GM18502 (cell line): ENCODE data around the gene IL17RD.

Source experiments
- ATAC-seq: cut with Tn5 transposase; IDR thresholded peaks from one replicate; pipeline ENCODE4 v1.9.1; 2021; ENCODE audit warnings: mild to moderate bottlenecking; ENCODE audit not compliant: unreplicated experiment, poor library complexity

IL17RD gene

DNA sequence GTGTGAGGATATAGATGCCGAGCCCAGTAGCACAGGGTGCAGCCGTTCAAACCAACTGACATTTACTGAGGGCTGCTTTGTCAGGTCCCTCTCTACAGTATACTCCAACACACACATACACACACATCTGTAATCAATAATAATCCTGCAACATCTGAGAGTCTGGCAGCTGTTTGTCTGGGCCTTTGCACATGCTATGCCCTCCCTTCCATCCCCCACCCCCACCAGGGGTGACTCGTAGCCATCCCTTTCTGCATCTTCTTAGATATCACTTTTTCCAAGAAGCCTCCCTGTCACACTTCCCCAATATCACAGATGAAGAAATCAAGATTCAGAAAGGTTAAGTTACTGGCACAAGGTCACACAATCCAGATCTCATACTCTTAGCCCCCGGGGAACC is 91.0 kb downstream of the IL17RD start:
- no peak for ATAC-seq

DNA sequence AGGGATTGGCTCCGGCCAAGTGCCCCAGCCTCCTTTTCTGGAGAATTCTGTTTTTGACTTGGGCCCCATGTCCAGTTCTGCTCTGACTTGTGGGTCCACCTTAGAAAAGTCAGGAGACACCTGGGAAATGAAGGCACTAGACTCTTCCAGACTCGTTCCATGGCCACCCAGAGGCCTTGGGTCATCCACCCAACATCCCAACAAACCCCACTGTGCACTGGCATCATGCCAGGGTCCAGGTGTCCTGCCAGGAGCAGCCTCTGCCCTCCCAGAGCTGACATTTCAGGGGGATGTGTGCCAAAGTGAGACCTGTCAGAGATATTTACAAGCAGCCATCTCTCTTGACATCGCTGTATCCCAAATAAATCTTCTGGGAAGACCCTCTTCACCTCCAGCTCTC is 91.5 kb downstream of the IL17RD start:
- no peak for ATAC-seq

DNA sequence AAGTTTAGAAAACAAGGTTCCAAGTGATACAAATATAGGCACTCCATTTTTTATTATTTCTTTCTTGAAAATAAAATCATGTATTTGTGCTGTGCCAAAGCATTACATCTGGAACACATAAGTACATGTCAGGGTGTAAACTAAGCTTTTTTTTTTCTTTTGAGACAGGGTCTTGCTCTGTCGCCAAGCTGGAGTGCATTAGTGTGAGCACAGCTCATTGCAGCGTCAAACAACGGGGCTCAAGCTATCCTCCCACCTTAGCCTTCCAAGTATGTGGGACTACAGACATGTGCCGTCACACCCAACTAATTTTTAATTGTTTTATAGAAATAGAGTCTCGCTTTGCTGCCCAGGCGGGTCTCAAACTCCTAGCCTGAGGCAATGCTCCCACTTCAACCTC is 95.7 kb downstream of the IL17RD start:
- ATAC-seq: no peak

DNA sequence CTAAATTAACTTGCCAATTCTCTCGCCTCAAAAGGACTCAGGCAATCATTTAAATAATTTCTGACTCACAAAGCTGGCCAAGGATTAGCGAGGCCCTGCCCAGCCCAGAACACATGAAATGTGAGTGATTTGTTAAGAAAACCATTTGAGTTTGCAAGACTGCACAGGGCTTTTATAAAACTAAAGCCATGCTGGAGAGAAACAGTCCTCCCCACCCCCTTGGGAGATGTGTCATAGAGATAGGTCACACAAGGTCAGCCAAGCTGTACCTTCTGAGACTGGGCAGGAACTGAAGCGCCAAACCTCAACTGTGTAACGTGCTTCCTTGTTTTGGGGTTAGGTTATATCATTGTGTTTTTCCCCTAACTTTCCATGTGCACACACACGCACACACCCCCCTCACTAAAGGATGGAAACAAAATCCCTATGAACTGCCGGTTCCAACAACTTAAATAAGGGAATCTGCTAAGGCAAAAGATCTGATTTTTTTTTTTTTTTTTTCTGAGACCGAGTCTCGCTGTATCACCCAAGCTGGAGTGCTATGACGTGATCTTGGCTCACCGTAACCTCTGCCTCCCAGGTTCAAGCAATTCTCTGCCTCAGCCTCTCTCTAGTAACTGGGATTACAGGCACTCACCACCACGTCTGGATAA is 96.6 kb downstream of the IL17RD start:
- ATAC-seq: peak; percentile 99

DNA sequence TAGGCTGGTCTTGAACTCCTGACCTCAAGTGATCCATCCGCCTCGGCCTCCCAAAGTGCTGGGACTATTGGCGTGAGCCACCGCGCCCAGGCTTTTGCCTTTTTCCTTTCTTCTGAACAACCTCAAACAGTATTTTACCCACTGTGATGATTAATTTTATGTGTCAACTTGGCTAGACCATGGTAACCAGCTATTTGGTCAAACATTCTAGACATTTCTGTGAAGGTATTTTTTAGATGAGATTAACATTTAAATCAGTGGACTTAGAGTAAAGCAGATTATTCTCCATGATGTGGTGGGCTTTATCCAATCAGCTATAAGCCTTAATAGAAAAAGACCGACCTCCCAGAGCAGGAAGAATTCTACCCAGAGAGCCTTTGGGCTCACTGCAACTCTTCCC is 98.7 kb downstream of the IL17RD start:
- ATAC-seq: no peak

DNA sequence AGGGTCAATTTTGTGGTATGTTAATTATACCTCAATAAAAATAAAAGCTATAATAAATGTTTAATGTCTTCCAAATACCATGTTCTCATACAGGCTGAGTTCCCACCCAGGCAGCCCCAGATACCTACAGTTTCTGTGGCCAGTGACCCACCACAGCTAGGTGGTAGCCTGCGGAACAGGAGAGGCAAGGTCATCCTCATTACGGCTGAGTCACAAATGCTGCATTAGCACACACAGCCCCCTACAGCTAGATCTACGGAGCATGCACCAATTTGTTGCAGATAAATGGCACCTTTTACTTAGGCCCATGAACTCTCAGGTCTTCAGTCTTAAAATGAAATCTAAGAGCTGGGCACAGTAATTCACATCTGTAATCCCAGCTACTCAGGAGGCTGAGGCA is 99.6 kb downstream of the IL17RD start:
- no peak for ATAC-seq

DNA sequence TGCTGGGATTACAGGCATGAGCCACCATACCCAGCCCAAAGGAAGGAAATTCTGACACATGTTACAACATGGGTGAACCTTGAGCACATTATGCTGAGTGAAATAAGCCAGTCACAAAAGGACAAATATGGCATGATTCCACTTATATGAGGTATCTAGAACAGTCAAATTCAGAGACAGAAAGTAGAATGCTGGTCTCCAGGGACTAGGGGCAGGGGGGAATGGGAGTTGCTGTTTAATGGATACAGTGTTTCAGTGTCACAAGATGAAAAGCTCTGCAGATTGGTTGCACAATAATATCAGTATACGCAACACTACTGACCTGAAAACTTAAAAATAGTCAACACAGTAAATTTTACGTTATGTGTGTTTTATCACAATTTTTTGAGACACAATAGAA is 100.6 kb downstream of the IL17RD start:
- no peak for ATAC-seq

DNA sequence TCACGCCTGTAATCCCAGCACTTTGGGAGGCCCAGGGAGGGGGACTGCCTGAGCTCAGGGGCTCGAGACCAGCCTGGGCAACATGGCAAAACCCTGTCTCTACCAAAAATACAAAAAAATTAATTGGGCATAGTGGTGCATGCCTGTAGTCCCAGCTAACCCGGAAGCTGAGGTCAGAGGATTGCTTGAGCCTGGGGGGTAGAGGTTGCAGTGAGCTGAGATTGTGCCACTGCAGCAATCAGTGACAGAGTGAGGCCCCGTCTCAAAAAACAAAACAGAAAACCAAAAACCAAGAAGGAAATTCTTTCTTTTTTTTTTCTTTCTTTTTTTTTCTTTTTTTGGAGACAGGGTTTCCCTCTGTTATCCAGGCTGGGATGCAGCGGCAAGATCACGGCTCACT is 101.2 kb downstream of the IL17RD start:
- no peak for ATAC-seq

DNA sequence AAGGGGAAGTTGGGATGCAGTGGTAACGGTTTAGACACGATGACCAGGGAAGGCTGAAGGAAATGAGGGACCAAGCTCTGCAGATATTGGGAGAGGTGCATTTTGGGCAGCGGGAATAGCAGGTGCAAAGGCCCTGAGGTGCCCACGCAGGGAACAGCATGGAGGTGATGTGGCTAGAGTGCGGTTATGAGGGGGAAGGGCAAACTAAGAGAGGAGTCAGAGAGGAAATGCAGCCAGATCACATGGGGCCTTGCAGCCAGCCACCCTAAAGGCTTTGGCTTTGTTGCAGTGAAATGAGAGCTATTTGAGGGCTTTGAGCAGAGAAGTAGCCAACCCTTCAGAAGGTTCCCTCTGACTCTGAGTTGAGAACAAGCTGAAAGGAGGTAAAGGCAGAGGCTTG is 102.1 kb downstream of the IL17RD start:
- no peak for ATAC-seq

DNA sequence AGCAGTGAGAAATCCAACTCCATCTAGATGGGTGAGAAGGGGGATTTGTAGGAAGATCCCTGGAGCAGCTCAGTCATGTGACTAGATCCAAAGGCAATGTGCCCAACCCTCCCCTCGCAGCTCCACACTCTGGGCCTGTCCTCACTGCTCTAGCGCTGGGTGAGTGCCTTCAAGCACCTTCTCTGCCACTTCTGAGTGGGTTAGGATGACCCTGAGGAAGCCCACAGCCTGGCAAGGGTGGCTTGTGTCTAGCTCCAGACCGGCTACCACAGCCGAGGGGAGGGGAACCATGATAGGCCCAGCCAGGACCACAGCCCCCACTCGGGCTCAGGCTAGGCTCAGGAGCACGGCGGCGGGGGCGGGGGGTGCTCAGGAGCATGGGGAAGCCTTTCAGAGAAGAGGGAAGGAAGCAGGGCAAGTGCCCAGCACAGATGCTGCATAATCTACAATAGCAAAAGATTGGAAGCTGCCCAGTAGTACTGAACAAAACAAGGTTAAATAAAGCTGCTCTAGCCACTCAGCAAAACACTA is 103.0 kb downstream of the IL17RD start:
- no peak for ATAC-seq

DNA sequence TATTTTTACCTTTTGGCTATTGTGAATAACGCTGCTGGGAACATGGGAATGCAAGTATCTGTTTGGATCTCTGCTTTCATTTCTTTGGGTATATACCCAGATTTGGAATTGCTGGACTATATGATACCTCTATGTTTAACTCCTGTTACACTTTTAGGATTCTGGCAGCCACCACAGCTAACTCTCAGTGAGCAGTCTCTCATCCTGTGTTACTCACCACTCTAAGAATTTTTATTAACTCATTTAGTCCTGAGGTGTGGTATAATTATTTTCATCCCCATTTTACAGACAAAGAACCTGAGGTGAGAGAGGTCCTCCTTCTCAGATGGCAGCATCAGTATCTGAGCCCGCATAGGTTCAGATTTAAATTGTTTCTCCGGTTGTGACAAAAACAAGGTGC is 103.6 kb downstream of the IL17RD start:
- ATAC-seq: no peak

DNA sequence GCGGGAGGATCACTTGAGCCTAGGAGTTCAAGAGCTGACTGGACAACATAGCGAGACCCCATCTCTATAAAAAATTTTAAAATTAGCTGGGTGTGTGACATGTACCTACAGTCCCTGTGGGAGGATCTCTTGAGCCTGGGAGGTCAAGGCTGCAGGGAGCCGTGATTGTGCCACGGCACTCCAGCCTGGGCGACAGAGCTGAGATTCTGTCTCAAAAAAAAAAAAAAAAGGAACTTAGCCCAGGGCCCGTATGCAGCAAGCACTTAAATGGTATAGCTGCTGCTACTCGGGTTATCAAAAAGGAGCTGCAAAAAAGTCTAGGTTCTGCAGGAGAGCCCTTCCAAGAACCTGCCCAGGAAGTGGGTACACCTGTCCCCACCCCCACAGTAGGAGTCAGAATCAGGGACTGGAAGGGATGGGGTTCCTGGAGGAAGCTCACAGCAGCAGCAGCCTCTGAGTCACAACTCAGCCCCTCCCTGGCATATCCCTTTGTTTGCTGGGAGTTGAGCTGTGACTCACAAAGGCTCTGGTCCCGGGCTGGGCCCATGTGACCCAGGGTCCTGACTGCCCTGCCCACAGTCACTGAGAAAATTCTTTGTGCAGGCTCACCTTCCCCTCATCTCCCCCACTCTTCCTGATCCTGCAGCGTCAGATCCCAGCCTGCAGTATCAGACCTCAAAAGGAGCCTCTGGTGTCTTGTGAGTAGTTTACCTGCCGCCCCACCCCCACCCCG is 104.9 kb downstream of the IL17RD start, which contains the start of gene SPATA12:
TSS of gene SPATA12 (plus strand) at position 576 of the 733 bp plus-strand sequence. CDS start 13,031 bp downstream, outside the sequence.
- ATAC-seq: no peak

DNA sequence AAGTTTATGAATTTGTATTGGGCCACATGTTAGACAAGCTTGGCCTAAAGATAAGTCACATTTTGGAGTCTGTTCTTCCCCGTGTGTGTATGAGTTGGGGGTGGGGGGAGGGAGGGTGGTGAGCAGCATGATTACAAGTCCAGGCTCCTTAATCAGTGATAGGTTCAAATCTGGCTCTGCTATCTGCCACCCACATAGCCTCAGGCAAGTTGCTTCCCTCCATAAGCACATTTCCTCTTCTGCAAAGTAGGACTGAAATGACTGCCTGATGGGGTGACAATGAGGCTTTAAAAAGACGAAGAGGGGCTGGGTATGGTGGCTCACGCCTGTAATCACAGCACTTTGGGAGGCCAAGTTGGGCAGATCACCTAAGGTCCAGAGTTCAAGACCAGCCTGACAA is 105.7 kb downstream of the IL17RD start:
- no peak for ATAC-seq

DNA sequence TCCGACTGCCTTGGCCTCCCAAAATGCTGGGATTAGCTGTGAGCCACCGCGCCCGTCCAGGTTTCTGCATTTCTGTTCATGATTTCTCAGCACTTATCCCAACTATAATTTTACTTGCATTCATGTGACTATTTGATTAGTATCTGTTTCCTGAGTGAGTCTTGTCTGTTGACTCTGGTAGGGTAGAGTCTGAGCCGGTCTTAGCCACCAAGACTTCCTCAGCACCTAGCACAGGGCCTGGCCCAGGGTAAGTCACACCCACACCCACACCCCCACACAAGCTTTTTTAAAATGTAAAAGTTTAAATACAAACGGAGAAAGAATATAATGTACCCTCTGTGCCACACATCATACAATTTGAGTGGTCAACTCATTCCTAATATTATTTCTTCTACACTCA is 107.8 kb downstream of the IL17RD start:
- no peak for ATAC-seq

DNA sequence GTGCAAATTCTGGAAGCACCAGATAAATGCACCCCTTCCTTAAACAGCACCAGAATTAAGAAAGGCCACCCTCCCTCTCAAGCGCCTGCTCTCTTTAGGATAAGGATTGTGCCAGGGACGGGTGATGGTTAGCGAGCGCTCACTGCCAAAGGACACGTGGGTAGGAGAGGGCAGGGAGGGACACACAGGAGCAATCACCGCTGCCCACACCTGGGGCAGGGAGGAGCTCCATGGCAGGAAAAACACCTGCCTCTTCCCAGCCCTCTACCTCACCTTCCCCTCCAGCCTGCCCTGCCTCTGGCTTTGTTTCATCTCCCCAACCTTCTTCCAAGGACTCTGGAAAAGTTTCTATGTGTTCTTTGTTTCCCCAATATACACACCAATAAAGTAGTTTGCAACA is 112.0 kb downstream of the IL17RD start:
- ATAC-seq: no peak

DNA sequence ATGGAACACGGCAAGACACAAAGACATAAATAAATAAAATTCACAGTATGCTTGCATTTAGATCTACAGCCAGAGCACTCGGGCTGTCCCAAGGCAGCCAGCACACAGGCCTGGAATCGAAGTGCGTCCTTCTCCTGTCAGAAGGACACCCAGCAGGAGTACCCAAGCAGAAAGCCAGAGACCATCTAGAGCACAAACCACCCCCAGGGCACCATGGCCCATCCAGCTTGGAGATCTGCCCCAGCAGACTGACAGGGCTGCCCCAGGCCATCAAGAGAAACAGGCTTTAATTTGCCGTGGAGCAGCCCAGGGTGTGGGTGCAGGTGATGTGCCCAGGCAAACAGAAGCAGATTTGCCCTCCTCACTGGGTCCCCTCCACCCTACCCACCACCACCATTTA is 112.5 kb downstream of the IL17RD start:
- ATAC-seq: no peak

DNA sequence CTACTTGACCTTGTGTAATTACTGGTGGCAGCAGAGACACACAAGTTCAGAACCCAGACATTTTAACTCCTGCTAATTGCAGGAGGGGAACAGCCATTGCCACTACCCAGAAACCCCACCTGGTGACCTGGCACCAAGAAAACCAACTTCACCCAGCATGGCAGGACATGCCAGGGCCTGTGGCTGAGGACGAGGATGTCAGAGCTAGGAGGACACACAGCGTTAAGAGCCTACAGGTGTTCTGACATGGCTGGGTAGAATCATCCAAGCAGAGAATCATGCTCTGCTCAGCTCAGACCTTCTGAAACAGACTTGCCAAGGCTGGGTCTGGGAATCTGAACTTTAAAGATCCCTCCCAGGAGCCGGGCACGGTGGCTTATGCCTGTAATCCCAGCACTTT is 116.4 kb downstream of the IL17RD start:
- ATAC-seq: no peak

DNA sequence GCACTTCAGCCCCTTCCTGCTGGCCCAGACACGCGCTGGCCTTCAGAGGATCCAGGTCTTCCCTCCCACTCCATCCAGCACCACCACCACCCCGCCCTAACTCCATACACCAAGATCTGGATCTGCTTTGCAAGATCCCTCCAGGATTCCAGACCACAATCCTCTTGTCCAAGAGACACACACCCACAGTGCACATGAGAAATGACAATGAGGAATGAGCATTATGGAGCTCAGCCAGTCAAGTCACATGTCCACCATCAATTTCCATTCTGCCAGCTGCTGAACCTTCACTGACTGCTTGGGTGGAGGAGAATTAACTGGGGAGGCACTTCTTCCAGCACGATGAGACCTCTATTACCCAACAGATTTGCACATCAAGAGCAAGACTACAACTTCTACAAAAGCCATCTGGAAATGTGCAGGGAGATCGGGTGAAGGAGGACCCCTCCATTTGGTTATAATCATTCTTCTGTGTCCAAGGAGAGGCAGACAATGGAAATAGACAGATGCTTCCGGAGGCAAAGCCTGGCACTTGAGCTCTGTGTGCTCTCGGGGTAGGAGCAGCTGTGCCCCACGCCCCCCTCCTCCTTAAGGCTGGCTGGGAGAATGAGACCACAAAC is 117.0 kb downstream of the IL17RD start:
- no peak for ATAC-seq

DNA sequence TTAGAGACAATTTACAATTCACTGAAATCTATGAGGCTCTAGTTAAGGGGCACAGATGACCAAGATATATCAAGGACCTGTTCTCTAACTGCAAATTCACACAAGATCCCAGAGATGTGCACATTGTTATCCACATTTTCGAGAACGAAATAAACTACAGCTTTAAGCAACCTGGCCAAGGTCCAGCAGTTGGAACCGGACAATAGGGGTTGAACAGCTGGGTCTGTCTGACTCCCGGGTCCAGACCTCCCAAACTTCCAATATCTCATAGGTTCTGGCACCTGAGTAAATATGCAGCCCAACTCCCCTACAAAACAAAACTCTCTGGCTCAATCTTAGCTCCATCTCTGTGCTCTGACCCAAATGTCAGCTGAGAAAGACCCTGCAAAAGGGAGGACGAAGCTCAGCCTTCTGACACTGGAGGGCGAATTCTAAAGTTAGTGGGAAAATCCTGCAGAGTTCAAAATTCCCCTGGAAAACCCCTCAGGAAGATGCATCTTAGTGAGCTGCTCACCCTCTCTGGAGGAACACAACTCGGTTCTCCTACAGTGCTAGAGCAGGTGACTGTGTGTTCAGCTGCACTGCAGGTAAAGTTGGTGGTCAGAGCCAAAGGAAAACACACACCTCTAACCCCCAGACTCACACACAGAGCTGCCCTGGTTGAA is 118.9 kb downstream of the IL17RD start:
- ATAC-seq: no peak

DNA sequence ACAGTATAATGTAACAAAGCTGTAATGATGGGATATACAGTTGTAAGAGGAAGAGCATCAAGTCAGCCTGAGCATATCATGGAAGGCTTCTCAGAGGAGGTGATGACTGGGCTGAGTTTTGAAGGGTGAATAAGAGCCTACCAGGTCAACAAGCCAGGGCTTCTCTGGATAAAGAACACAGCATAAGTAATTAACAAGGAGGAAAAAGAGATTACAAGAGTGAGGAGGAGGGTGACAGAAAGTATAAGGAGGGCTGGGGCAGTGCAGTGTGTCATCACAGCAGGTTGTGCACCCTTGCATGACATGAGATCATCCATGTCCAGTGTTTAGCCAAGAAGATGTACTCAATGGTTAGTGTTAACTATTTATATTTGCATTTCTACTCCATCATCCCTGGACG is 121.6 kb downstream of the IL17RD start:
- ATAC-seq: no peak

DNA sequence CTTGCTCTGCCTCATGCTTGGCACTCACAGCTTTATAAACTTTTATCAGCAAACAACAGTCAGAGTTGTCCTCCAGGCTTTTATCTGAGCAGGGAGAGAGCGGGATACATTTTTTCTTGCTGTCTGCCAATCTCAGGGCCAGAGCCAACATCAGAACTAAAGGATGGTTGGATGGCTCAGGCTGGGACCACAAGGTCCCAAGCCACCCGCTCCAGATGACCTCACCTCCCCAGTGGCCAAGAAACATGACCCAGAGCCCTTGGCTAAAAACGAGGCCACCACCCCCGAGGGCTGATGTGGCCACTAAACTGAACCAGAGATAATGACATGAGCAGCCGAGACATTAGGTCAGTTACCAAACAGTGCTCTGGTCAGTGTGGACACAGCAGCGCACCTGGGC is 123.5 kb downstream of the IL17RD start:
- no peak for ATAC-seq
